Measurements from ENCODE around the gene VEGFC.

The VEGFC gene

GRCh38 chr4:176758731-176759130, 34.0 kb downstream of the VEGFC start:
- no peak for DNase-seq

- DNase-seq, result no peak
Measured at GRCh38 chr4:176758323-176758722, 34.4 kb downstream of the VEGFC start.

GRCh38 chr4:176755613-176756012, 37.1 kb downstream of the VEGFC start:
- no peak for DNase-seq

- no peak for DNase-seq
Measured at GRCh38 chr4:176755001-176755400, 37.7 kb downstream of the VEGFC start.

- DNase-seq, result no peak
Measured at GRCh38 chr4:176753049-176753448, 39.7 kb downstream of the VEGFC start.

- no peak for DNase-seq
Measured at GRCh38 chr4:176752191-176752749, 40.5 kb downstream of the VEGFC start.

GRCh38 chr4:176751061-176751460, 41.7 kb downstream of the VEGFC start:
- no peak for DNase-seq

- no peak for DNase-seq
Measured at GRCh38 chr4:176746846-176747245, 45.9 kb downstream of the VEGFC start.

GRCh38 chr4:176745902-176746301, 46.8 kb downstream of the VEGFC start:
- no peak for DNase-seq

GRCh38 chr4:176744091-176744490, 48.6 kb downstream of the VEGFC start:
- no peak for DNase-seq

- DNase-seq, result no peak
Measured at GRCh38 chr4:176742211-176742610, 50.5 kb downstream of the VEGFC start.

GRCh38 chr4:176741253-176741652, 51.5 kb downstream of the VEGFC start:
- no peak for DNase-seq

- no peak for DNase-seq
Measured at GRCh38 chr4:176735300-176735699, 57.4 kb downstream of the VEGFC start.

GRCh38 chr4:176734461-176734860, 58.3 kb downstream of the VEGFC start:
- no peak for DNase-seq

GRCh38 chr4:176729489-176729888, 63.2 kb downstream of the VEGFC start:
- DNase-seq, result no peak

- no peak for DNase-seq
Measured at GRCh38 chr4:176726803-176727202, 65.9 kb downstream of the VEGFC start.

- no peak for DNase-seq
Measured at GRCh38 chr4:176721459-176721858, 71.3 kb downstream of the VEGFC start.

GRCh38 chr4:176718881-176719280, 73.8 kb downstream of the VEGFC start:
- no peak for DNase-seq

GRCh38 chr4:176717237-176717636, 75.5 kb downstream of the VEGFC start:
- DNase-seq, result no peak

GRCh38 chr4:176709417-176709816, 83.3 kb downstream of the VEGFC start:
- DNase-seq, result no peak

- no peak for DNase-seq
Measured at GRCh38 chr4:176708771-176709311, 83.9 kb downstream of the VEGFC start.

GRCh38 chr4:176690716-176691115, 102.0 kb downstream of the VEGFC start:
- no peak for DNase-seq

GRCh38 chr4:176680668-176681180, 112.0 kb downstream of the VEGFC start:
- no peak for DNase-seq

GRCh38 chr4:176676901-176677300, 115.8 kb downstream of the VEGFC start:
- DNase-seq, result no peak

GRCh38 chr4:176675810-176676209, 116.9 kb downstream of the VEGFC start:
- DNase-seq, result no peak
